B cell (primary cell): ENCODE measurements around the gene GRIK5. TPM values are rescaled to one million over a fixed set of nuclear protein-coding genes. Genes with fewer than 3 reads are reported as not detected.

ENCODE experiments used
- ATAC-seq: fragments of 200-7000 bp; cut with Tn5 transposase; one replicate; pipeline ENCODE4 v1.10.0; 2021; ENCODE audit warnings: low read depth, mild to moderate bottlenecking, moderate number of reproducible peaks, moderate library complexity
- CTCF ChIA-PET: fragments of 350-600 bp; sonication (Branson Sonifier 250); formaldehyde crosslinking; loops from one replicate; lab custom pipeline; 2021; ENCODE audit warnings: antibody characterized with exemption, inconsistent platforms; lab: Charles Lee
- POLR2A ChIA-PET: fragments of 350-600 bp; sonication (Branson Sonifier 250); formaldehyde crosslinking; loops from one replicate; lab custom pipeline; 2021; ENCODE audit warnings: antibody characterized with exemption; lab: Charles Lee
- DNase-seq: peaks from one replicate; pipeline ENCODE4 v3.0.0; 2013
- H2AFZ ChIP-seq: 2 replicates; pipeline ENCODE4 v1.6.1; 2012; ENCODE audit warnings: mild to moderate bottlenecking, low read depth, low read length; ENCODE audit not compliant: insufficient read depth, poor library complexity, severe bottlenecking
- H3K27ac ChIP-seq, 2 donors: 1 replicate in 1 of 2; 2 replicates in 1 of 2; pipeline ENCODE4 v1.5.1; 2012 to 2013; ENCODE audit warnings: low read length in 2 of 2, mild to moderate bottlenecking in 2 of 2, moderate library complexity in 1 of 2
- H3K27me3 ChIP-seq, 4 experiments: fragments of 200-600 bp in 1 of 4; sonication (generic) in 1 of 4; replicated peaks in 1 of 4; 1 replicate in 2 of 4; 2 replicates in 2 of 4; pipeline versions ENCODE4 v1.6.1 to v1.7.0; 2013 to 2016; ENCODE audit warnings: low read length in 3 of 4, mild to moderate bottlenecking in 2 of 4, mixed read lengths in 1 of 4, moderate library complexity in 1 of 4; ENCODE audit not compliant: insufficient read depth in 4 of 4, control insufficient read depth in 3 of 4; ENCODE audit errors: control extremely low read depth in 1 of 4
- H3K36me3 ChIP-seq, 2 experiments: replicated peaks in 1 of 2; 1 replicate in 1 of 2; 2 replicates in 1 of 2; pipeline versions ENCODE4 v1.6.1 to v1.7.1; 2013; ENCODE audit warnings: low read length in 1 of 2; ENCODE audit not compliant: insufficient read depth in 2 of 2, control insufficient read depth in 1 of 2; ENCODE audit errors: control extremely low read depth in 1 of 2, extremely low read depth in 1 of 2
- H3K4me1 ChIP-seq, 2 donors: fragments of 200-600 bp in 1 of 2; sonication (generic) in 1 of 2; 1 replicate in 1 of 2; 2 replicates in 1 of 2; pipeline versions ENCODE4 v1.5.1 to v1.6.1; 2013 to 2017; ENCODE audit warnings: low read length in 2 of 2; ENCODE audit not compliant: control insufficient read depth in 2 of 2, insufficient read depth in 2 of 2
- H3K4me2 ChIP-seq: replicated peaks from 2 replicates; pipeline ENCODE3; 2012; ENCODE audit warnings: mild to moderate bottlenecking, low read depth, low read length; ENCODE audit not compliant: poor library complexity, severe bottlenecking
- H3K4me3 ChIP-seq, 5 experiments: fragments of 200-600 bp in 1 of 5; sonication (generic) in 1 of 5; 1 replicate in 3 of 5; 2 replicates in 2 of 5; pipeline versions ENCODE4 v1.5.1 to v1.7.0; 2011 to 2016; ENCODE audit warnings: low read length in 4 of 5, mild to moderate bottlenecking in 4 of 5, low read depth in 2 of 5, control low read depth in 1 of 5, moderate library complexity in 1 of 5; ENCODE audit not compliant: insufficient read depth in 1 of 5; ENCODE audit errors: control extremely low read depth in 1 of 5, extremely low read depth in 1 of 5
- H3K79me2 ChIP-seq: fragments of 200-600 bp; sonication (generic); one replicate; pipeline ENCODE4 v1.6.0; 2016; ENCODE audit warnings: low read length; ENCODE audit not compliant: control insufficient read depth, insufficient read depth
- H3K9ac ChIP-seq: fragments of 200-600 bp; sonication (generic); 2 replicates; pipeline ENCODE4 v1.6.1; 2017; ENCODE audit warnings: mild to moderate bottlenecking, low read length, moderate library complexity
- H3K9me3 ChIP-seq, 3 donors: one replicate each; pipeline versions ENCODE4 v1.6.1 to v1.7.1; 2013; ENCODE audit warnings: low read length in 2 of 3; ENCODE audit not compliant: control insufficient read depth in 2 of 3, insufficient read depth in 1 of 3; ENCODE audit errors: control extremely low read depth in 1 of 3
- H4K20me1 ChIP-seq: 2 replicates; pipeline ENCODE4 v1.6.0; 2012; ENCODE audit warnings: mild to moderate bottlenecking, low read length; ENCODE audit not compliant: insufficient read depth, control insufficient read depth, poor library complexity, severe bottlenecking
- H3K27ac Mint-ChIP-seq: one replicate; pipeline ENCODE4 v1.8.0; 2021; ENCODE audit warnings: mixed read lengths
- H3K27me3 Mint-ChIP-seq: one replicate; pipeline ENCODE4 v1.8.0; 2021; ENCODE audit warnings: mixed read lengths
- H3K4me1 Mint-ChIP-seq: one replicate; pipeline ENCODE4 v1.8.0; 2021; ENCODE audit warnings: mixed read lengths
- H3K4me3 Mint-ChIP-seq: one replicate; pipeline ENCODE4 v1.8.0; 2021; ENCODE audit warnings: mixed read lengths
- H3K9me3 Mint-ChIP-seq: one replicate; pipeline ENCODE4 v1.8.0; 2022; ENCODE audit warnings: mixed read lengths; ENCODE audit not compliant: insufficient read depth
- CTCF ChIP-seq: fragments of 200-600 bp; IDR thresholded peaks from one replicate; pipeline ENCODE4 v1.8.0; 2022; ENCODE audit warnings: antibody characterized with exemption, mild to moderate bottlenecking
- EZH2 ChIP-seq: IDR thresholded peaks from 2 replicates; pipeline ENCODE4 v1.6.1; 2012; ENCODE audit warnings: borderline replicate concordance, low read depth, mild to moderate bottlenecking, moderate library complexity, low read length; ENCODE audit not compliant: insufficient read depth, poor library complexity, severe bottlenecking
- WGBS: methylation state at CpG from one replicate; pipeline ENCODE4 v1.1.5; 2013; ENCODE audit warnings: missing lambda C conversion rate; ENCODE audit not compliant: insufficient coverage; 5-methylcytosine and 5-hydroxymethylcytosine counted together
- intact Hi-C: fragments of 100-400 bp; cut with micrococcal nuclease; formaldehyde crosslinking; loops from one replicate; pipeline ENCODE4 v1.10.0; 2022
- polyA plus RNA-seq: library from polyadenylated mRNA; depleted of rRNA; stranded (reverse); fragments of >200 nt; gene quantifications from 2 replicates; pipeline ENCODE4 v1.2.3, GENCODE V29; 2012
- total RNA-seq, 2 donors: library from RNA; stranded (reverse); fragments of 120-200 nt in 1 of 2; gene quantifications; 1 replicate in 1 of 2; 2 replicates in 1 of 2; pipeline versions ENCODE4 v1.2.3 to v1.2.4, GENCODE V29; 2013 to 2022

GRIK5 gene
- total and polyA plus RNA-seq, 2 donors (not counting 1 experiment from before 2014, with no cell fraction given) = 0.09 to 0.27 TPM

GRCh38 chr19:42076380-42076944 lies 6.5 kb upstream of the GRIK5 start:
- POLR2A ChIA-PET = interaction anchor here (0.6 to 1.4 kb wide), 9 partner anchors 38 to 347 kb away, joined by 3 to 6 read pairs (median 3); no protein-coding TSS in a partner anchor
- peaks cover 37% of the 10 kb centered on the region for H4K20me1 ChIP-seq
- 0% methylated on average over 31 of the region's 33 CpGs for WGBS
- H3K9me3 ChIP-seq = no peaks in the 10 kb centered on the region
- H3K4me1 Mint-ChIP-seq = peaks cover 37% of the 10 kb centered on the region
- peaks cover 0 to 33% of the 10 kb centered on the region in 2 experiments for H3K36me3 ChIP-seq
- peak overlapping the region; percentile 49 to 93 (median 67) for H3K4me3 ChIP-seq
- H3K27ac ChIP-seq = peak overlapping the region; percentile 36 to 78
- H3K27ac Mint-ChIP-seq = peak overlapping the region; percentile 89
- H3K4me3 Mint-ChIP-seq = peak overlapping the region; percentile 97
- H3K27me3 ChIP-seq = no peaks in the 10 kb centered on the region
- CTCF ChIA-PET = interaction anchor here (0.5 kb wide), 1 partner anchor 376 kb away, joined by 3 read pairs; no protein-coding TSS in a partner anchor
- peaks cover 39% of the 10 kb centered on the region for H3K79me2 ChIP-seq
- no peaks in the 10 kb centered on the region for H3K9me3 Mint-ChIP-seq
- H3K4me1 ChIP-seq = peaks cover 20 to 23% of the 10 kb centered on the region in 2 donors
- peak overlapping the region; percentile 71 for H3K9ac ChIP-seq
- peaks cover 1% of the 10 kb centered on the region for H3K27me3 Mint-ChIP-seq
- H3K4me2 ChIP-seq = peak overlapping the region; percentile 82
- ATAC-seq = peak; percentile 11
- no peak for TF ChIP-seq CTCF
- no peak for TF ChIP-seq EZH2
- peak overlapping the region; percentile 66 for H2AFZ ChIP-seq
- intact Hi-C loops = loop anchor here (1.0 to 5.0 kb wide), 6 partner anchors 53 to 321 kb away; partner anchors contain the start of genes ARHGEF1, MEGF8 and ZNF526
- DNase-seq = no peak
